K562 (cell line): ENCODE measurements around the gene DYRK1B. TPM values are rescaled to one million over a fixed set of nuclear protein-coding genes. Genes with fewer than 3 reads are reported as not detected.

Source experiments
- ATAC-seq: fragments of 200-7000 bp; cut with Tn5 transposase; 3 replicates; pipeline ENCODE4 v1.9.1; 2020; ENCODE audit warnings: moderate library complexity
- BruUV-seq: library from RNA; stranded (reverse); fragments of 400-500 nt; replicated peaks from 2 replicates; lab custom pipeline; 2021; lab: Mats Ljungman, UMichigan
- CTCF ChIA-PET: fragments of 300-600 bp; formaldehyde crosslinking; extraction: SDS; loops from one replicate; lab custom pipeline; 2021; ENCODE audit warnings: low intra/inter-chr PET ratio; lab: Yijun Ruan, JAX
- POLR2A ChIA-PET: fragments of 300-600, 350-650 bp; sonication (Branson Sonifier 250); formaldehyde crosslinking; extraction: SDS; loops from one replicate; lab custom pipeline; 2021; ENCODE audit warnings: antibody characterized with exemption, inconsistent platforms; lab: Yijun Ruan, JAX
- DNase-seq, 4 experiments: peaks; one replicate each; pipeline versions ENCODE4 v3.0.0 to v3.0.0-alpha.2; 2011 to 2018; ENCODE audit warnings: low spot score in 3 of 4, mixed read lengths in 3 of 4; ENCODE audit errors: extremely low read depth in 1 of 4
- FAIRE-seq: peaks from 2 replicates; lab custom pipeline; 2011; peaks lifted over from hg19 to GRCh38; lab: Jason Lieb, UNC
- H2AFZ ChIP-seq: 2 replicates; pipeline ENCODE4 v1.6.0; 2011; ENCODE audit warnings: low read depth, low read length, control low read depth, inconsistent platforms
- H3K27ac ChIP-seq: fragments of 200-600 bp; 3 replicates; pipeline ENCODE4 v1.8.0; 2011; ENCODE audit warnings: low read depth, mild to moderate bottlenecking, control low read depth, inconsistent platforms, low read length, moderate library complexity, mixed read lengths; ENCODE audit errors: extremely low read depth
- H3K27me3 ChIP-seq, 2 experiments: fragments of 300-600 bp in 1 of 2; 2 replicates in 1 of 2; 3 replicates in 1 of 2; pipeline versions ENCODE4 v1.6.0 to v1.8.0; 2011; ENCODE audit warnings: inconsistent platforms in 2 of 2, low read length in 2 of 2, mild to moderate bottlenecking in 1 of 2, mixed read lengths in 1 of 2, moderate library complexity in 1 of 2; ENCODE audit not compliant: control insufficient read depth in 2 of 2, insufficient read depth in 2 of 2
- H3K36me3 ChIP-seq: fragments of 300-600 bp; 3 replicates; pipeline ENCODE4 v1.8.0; 2011; ENCODE audit warnings: mild to moderate bottlenecking, low read length, inconsistent platforms; ENCODE audit not compliant: control insufficient read depth, insufficient read depth
- H3K4me1 ChIP-seq, 2 experiments: fragments of 200-600 bp in 1 of 2; replicated peaks in 1 of 2; 2 replicates in 1 of 2; 3 replicates in 1 of 2; pipeline versions ENCODE4 v1.5.1 to v1.8.0; 2011; ENCODE audit warnings: inconsistent platforms in 2 of 2, low read length in 2 of 2, mild to moderate bottlenecking in 1 of 2, mixed read lengths in 1 of 2, moderate library complexity in 1 of 2; ENCODE audit not compliant: control insufficient read depth in 2 of 2, insufficient read depth in 2 of 2
- H3K4me2 ChIP-seq: 2 replicates; pipeline ENCODE4 v1.6.1; 2011; ENCODE audit warnings: low read length, control low read depth, inconsistent platforms, mixed read lengths; ENCODE audit not compliant: insufficient read depth
- H3K4me3 ChIP-seq: fragments of 200-600 bp; sonication (generic), shearing (Covaris generic); 2 replicates; pipeline ENCODE4 v1.5.1; 2016; ENCODE audit warnings: control low read depth, inconsistent platforms
- H3K79me2 ChIP-seq: fragments of 200-600 bp; 3 replicates; pipeline ENCODE4 v1.8.0; 2011; ENCODE audit warnings: low read length, inconsistent platforms; ENCODE audit not compliant: control insufficient read depth, insufficient read depth
- H3K9ac ChIP-seq, 2 experiments: 2 replicates each; pipeline versions ENCODE4 v1.6.0 to v1.6.1; 2011; ENCODE audit warnings: low read depth in 2 of 2, low read length in 2 of 2, control low read depth in 1 of 2, inconsistent platforms in 1 of 2, mild to moderate bottlenecking in 1 of 2, mixed read lengths in 1 of 2; ENCODE audit not compliant: insufficient read depth in 1 of 2
- H3K9me1 ChIP-seq: one replicate; pipeline ENCODE4 v1.6.0; 2011; ENCODE audit warnings: inconsistent platforms, mild to moderate bottlenecking, low read length, moderate library complexity; ENCODE audit not compliant: control insufficient read depth, insufficient read depth
- H3K9me3 ChIP-seq: replicated peaks from 2 replicates; pipeline ENCODE4 v1.5.1; 2011; ENCODE audit warnings: low read depth, low read length, inconsistent platforms; ENCODE audit not compliant: control insufficient read depth, insufficient read depth
- H4K20me1 ChIP-seq: replicated peaks from 2 replicates; pipeline ENCODE4 v1.6.1; 2011; ENCODE audit warnings: low read length, inconsistent platforms, mixed read lengths; ENCODE audit not compliant: control insufficient read depth, insufficient read depth
- CBX3 ChIP-seq, 2 experiments: IDR thresholded peaks; 1 replicate in 1 of 2; 2 replicates in 1 of 2; pipeline ENCODE4 v1.6.1; 2012; ENCODE audit warnings: inconsistent platforms in 2 of 2, low read length in 2 of 2, borderline replicate concordance in 1 of 2, control low read depth in 1 of 2
- NR2C1 ChIP-seq, 2 experiments: fragments of 450-650 bp; IDR thresholded peaks; 2 replicates each; pipeline ENCODE4 v1.6.1; 2017; ENCODE audit warnings: mild to moderate bottlenecking in 2 of 2, antibody characterized with exemption in 1 of 2, inconsistent platforms in 1 of 2, missing compliant biosample characterization in 1 of 2, missing genetic modification characterization in 1 of 2
- NR2C2 ChIP-seq, 2 experiments: fragments of 200-800 bp in 1 of 2; sonication (Bioruptor generic) in 1 of 2; sonication (generic) in 1 of 2; formaldehyde crosslinking in 1 of 2; IDR thresholded peaks; 2 replicates each; pipeline versions ENCODE4 v1.6.1 to v1.8.0; 2016 to 2022; ENCODE audit warnings: mild to moderate bottlenecking in 1 of 2, missing compliant biosample characterization in 1 of 2, missing genetic modification characterization in 1 of 2, missing genetic modification reagents in 1 of 2
- PHF21A ChIP-seq: fragments of 450-650 bp; IDR thresholded peaks from 2 replicates; pipeline ENCODE4 v1.6.1; 2017; ENCODE audit warnings: low read depth, borderline replicate concordance
- PTTG1 ChIP-seq: fragments of 450-650 bp; IDR thresholded peaks from 2 replicates; pipeline ENCODE4 v1.6.1; 2016; ENCODE audit warnings: low read depth, mild to moderate bottlenecking, missing genetic modification characterization, missing compliant biosample characterization
- RBBP5 ChIP-seq: fragments of 200-600 bp; sonication (generic); IDR thresholded peaks from 2 replicates; pipeline ENCODE4 v1.6.1; 2012; ENCODE audit warnings: borderline replicate concordance, mild to moderate bottlenecking, low read length, control low read depth, inconsistent platforms; ENCODE audit not compliant: insufficient read depth, poor library complexity, severe bottlenecking
- SAFB2 ChIP-seq: fragments of 200-400 bp; formaldehyde crosslinking; IDR thresholded peaks from 2 replicates; pipeline ENCODE4 v1.6.1; 2018; ENCODE audit warnings: borderline replicate concordance, low read length, low read depth, moderate library complexity; ENCODE audit not compliant: severe bottlenecking
- SIN3B ChIP-seq: fragments of 450-650 bp; IDR thresholded peaks from 2 replicates; pipeline ENCODE4 v1.6.1; 2017; ENCODE audit warnings: low read depth, mild to moderate bottlenecking, moderate library complexity
- SMARCA5 ChIP-seq: fragments of 450-650 bp; IDR thresholded peaks from 2 replicates; pipeline ENCODE4 v1.6.1; 2016
- ZNF695 ChIP-seq: fragments of 450-650 bp; formaldehyde crosslinking; IDR thresholded peaks from 2 replicates; pipeline ENCODE4 v1.4.0; 2020; ENCODE audit warnings: mild to moderate bottlenecking, moderate library complexity
- WGBS: fragments of 100-300 bp; shearing (Covaris generic); methylation state at CpG from one replicate; pipeline ENCODE4 v1.1.6; 2016; ENCODE audit warnings: low coverage, mixed read lengths; ENCODE audit not compliant: insufficient coverage; ENCODE audit errors: missing lambda C conversion rate; 5-methylcytosine and 5-hydroxymethylcytosine counted together
- in situ Hi-C: fragments of 300-500 bp; cut with MboI; formaldehyde crosslinking; loops from 4 replicates; pipeline ENCODE4 v1.15.0; 2018; ENCODE audit warnings: inconsistent platforms, mixed read lengths
- intact Hi-C: fragments of 100-400 bp; cut with micrococcal nuclease; formaldehyde crosslinking; loops from 2 replicates; pipeline ENCODE4 v1.14.2; 2022
- polyA plus RNA-seq, 8 experiments: library from polyadenylated mRNA; depleted of rRNA in 4 of 8; stranded (reverse) in 5 of 8; unstranded in 3 of 8; fragments of >200 nt; fragmentation: Nextera tagmentation in 2 of 8; fragmentation: Illumina TruSeq in 1 of 8; extraction: Ambion mirVana in 2 of 8; extraction: Trizol in 1 of 8; gene quantifications; 2 replicates each; pipeline versions ENCODE4 v1.2.1 to v1.2.3, GENCODE V29; 2011 to 2014; ENCODE audit warnings: inconsistent platforms in 1 of 8, missing spikeins in 1 of 8
- total RNA-seq, 7 experiments: library from RNA; depleted of rRNA in 6 of 7; stranded (reverse); fragments of >200 nt in 6 of 7; fragmentation: Illumina TruSeq in 2 of 7; extraction: Trizol in 2 of 7; gene quantifications; 2 replicates each; pipeline versions ENCODE4 v1.2.1 to v1.2.3, GENCODE V29; 2011 to 2021; ENCODE audit warnings: low replicate concordance in 1 of 7
- TF ChIP-seq, protein P1 (sequence below): fragments of 450-650 bp; IDR thresholded peaks from 2 replicates; pipeline ENCODE4 v1.7.0; 2016; ENCODE audit warnings: borderline replicate concordance
- TF ChIP-seq, protein P2 (sequence below): fragments of 250-450 bp; sonication (Bioruptor Pico); IDR thresholded peaks from 2 replicates; pipeline ENCODE4 v1.8.0; 2022; ENCODE audit warnings: moderate library complexity, mild to moderate bottlenecking, inconsistent platforms

DYRK1B gene
- total and polyA plus RNA-seq, 9 of the 15 experiments (the other 6 are each of a cell fraction or from before 2014, with no cell fraction given), result 0.91 to 5.2 (median 1.5) TPM; not detected in 2

DNA sequence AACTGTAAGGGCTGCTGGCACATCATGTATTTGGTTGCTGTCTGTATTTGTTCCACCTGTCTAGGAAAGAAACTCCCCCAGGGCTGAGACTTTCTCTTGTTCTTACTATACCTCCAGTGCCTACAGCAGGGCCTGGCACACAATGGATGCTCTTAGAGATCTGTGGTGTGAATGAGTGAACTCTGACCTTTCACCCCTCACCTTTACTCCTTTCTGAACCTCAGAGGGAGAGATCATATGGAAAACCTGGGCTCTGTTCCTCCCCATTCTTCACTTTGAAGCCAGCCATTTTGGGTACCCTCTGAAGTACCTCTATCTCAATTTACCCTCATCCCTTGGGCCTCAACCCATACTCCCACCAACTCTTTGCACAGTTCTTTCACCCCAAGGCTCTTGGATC is 3.1 kb downstream of the DYRK1B start:
- in situ Hi-C loops, result no loop called here
- Histone ChIP-seq H3K9ac (no peak overlapping the region), H3K9me1 (peaks cover 8% of the 10 kb centered on the region)
- TF ChIP-seq NR2C1 (IDR thresholded peaks at IDR 0.05) (peak; percentile 91), NR2C1 (tag; IDR thresholded peaks at IDR 0.05) (peak; percentile 91), SIN3B (no peak), PTTG1 (no peak), NR2C2 (CRISPR knock-in tag; IDR thresholded peaks at IDR 0.05) (0 out of 2 replicates have a peak, but pooled peaks have one; percentile 60), NR2C2 (tag; IDR thresholded peaks at IDR 0.05) (peak; percentile 85)
- TF ChIP-seq, all 486 proteins: peak for 2
- ATAC-seq (no peak), FAIRE-seq (no peak), DNase-seq (no peak)
- Histone ChIP-seq H3K27me3 (no peaks in the 10 kb centered on the region), H3K36me3 (peaks cover 80% of the 10 kb centered on the region), H3K9me3 (no peaks in the 10 kb centered on the region), H3K4me1 (peaks cover 15 to 31% of the 10 kb centered on the region in 2 experiments), H3K79me2 (peaks cover 16% of the 10 kb centered on the region), H3K4me3 (no peak overlapping the region), H2AFZ (no peak overlapping the region), H4K20me1 (peaks cover 4% of the 10 kb centered on the region; the same call in 1 of the 2 replicates), H3K4me2 (no peak overlapping the region), H3K27ac (no peak overlapping the region)
- CTCF ChIA-PET, result no interaction called here
- intact Hi-C loops, result no loop called here
- BruUV-seq, result no TSS peak
- POLR2A ChIA-PET, result interaction anchor here (1.0 kb wide), 1 partner anchor 11 kb away, joined by 3 read pairs; no protein-coding TSS in a partner anchor

DNA sequence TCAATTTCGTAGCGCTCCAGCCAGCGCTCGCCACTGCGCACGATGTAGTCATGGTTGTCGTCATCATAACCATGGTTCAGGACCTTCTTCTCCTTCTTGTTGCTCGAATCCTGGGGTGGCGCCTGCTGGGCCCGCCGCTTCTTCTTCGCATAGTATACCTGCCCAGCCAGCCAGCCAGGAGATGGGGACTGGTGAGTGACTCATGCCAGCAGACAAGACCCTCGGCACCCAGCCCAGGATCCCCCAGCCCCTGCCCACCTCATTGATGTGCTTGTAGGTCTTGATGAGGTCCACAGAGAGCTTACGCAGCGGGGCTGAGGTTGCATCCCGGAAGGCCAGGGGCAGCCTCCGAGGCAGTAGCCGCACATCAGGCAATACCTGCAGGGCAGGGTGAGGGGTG is 3.6 kb downstream of the DYRK1B start:
- no peaks in the 10 kb centered on the region for H3K9me3 ChIP-seq
- no peak overlapping the region for H2AFZ ChIP-seq
- H3K36me3 ChIP-seq, result peaks cover 80% of the 10 kb centered on the region
- TF ChIP-seq PHF21A (no peak), ZNF695 (CRISPR knock-in tag) (no peak), RBBP5 (no peak), SAFB2 (no peak), CBX3 (IDR thresholded peaks at IDR 0.05; ENCODE audit: borderline replicate concordance in 1 of 2, low read length in 2 of 2) (no peak), SMARCA5 (no peak)
- TF ChIP-seq, protein P1, sequence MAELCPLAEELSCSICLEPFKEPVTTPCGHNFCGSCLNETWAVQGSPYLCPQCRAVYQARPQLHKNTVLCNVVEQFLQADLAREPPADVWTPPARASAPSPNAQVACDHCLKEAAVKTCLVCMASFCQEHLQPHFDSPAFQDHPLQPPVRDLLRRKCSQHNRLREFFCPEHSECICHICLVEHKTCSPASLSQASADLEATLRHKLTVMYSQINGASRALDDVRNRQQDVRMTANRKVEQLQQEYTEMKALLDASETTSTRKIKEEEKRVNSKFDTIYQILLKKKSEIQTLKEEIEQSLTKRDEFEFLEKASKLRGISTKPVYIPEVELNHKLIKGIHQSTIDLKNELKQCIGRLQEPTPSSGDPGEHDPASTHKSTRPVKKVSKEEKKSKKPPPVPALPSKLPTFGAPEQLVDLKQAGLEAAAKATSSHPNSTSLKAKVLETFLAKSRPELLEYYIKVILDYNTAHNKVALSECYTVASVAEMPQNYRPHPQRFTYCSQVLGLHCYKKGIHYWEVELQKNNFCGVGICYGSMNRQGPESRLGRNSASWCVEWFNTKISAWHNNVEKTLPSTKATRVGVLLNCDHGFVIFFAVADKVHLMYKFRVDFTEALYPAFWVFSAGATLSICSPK, result no peak
- TF ChIP-seq, protein P2, sequence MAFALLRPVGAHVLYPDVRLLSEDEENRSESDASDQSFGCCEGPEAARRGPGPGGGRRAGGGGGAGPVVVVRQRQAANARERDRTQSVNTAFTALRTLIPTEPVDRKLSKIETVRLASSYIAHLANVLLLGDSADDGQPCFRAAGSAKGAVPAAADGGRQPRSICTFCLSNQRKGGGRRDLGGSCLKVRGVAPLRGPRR (CRISPR knock-in tag), result no peak
- H3K4me1 ChIP-seq, result peaks cover 15 to 31% of the 10 kb centered on the region in 2 experiments
- H3K9ac ChIP-seq, result no peak overlapping the region
- no peak overlapping the region for H3K4me3 ChIP-seq
- intact Hi-C loops (no loop called here), in situ Hi-C loops (no loop called here)
- no peak for ATAC-seq
- ChIA-PET POLR2A (interaction anchor here (1.1 kb wide), 1 partner anchor 13 kb away, joined by 4 read pairs; no protein-coding TSS in a partner anchor), CTCF (no interaction called here)
- DNase-seq, result no peak
- FAIRE-seq, result no peak
- no peaks in the 10 kb centered on the region for H3K27me3 ChIP-seq
- WGBS, result 95% methylated on average over 15 of the region's 18 CpGs
- no TSS peak for BruUV-seq
- no peak overlapping the region for H3K4me2 ChIP-seq
- peaks cover 4% of the 10 kb centered on the region; the same call in 1 of the 2 replicates for H4K20me1 ChIP-seq
- no peak overlapping the region for H3K27ac ChIP-seq
- peaks cover 16% of the 10 kb centered on the region for H3K79me2 ChIP-seq
- peaks cover 8% of the 10 kb centered on the region for H3K9me1 ChIP-seq
